ENCODE results near the gene PPFIA3. TPM values are rescaled to one million over a fixed set of nuclear protein-coding genes. Genes with fewer than 3 reads are reported as not detected.

Gene PPFIA3
- total and polyA plus RNA-seq, 2 of the 4 experiments (the other 2 are of a cell fraction), result 0.90 to 2.4 TPM

DNA sequence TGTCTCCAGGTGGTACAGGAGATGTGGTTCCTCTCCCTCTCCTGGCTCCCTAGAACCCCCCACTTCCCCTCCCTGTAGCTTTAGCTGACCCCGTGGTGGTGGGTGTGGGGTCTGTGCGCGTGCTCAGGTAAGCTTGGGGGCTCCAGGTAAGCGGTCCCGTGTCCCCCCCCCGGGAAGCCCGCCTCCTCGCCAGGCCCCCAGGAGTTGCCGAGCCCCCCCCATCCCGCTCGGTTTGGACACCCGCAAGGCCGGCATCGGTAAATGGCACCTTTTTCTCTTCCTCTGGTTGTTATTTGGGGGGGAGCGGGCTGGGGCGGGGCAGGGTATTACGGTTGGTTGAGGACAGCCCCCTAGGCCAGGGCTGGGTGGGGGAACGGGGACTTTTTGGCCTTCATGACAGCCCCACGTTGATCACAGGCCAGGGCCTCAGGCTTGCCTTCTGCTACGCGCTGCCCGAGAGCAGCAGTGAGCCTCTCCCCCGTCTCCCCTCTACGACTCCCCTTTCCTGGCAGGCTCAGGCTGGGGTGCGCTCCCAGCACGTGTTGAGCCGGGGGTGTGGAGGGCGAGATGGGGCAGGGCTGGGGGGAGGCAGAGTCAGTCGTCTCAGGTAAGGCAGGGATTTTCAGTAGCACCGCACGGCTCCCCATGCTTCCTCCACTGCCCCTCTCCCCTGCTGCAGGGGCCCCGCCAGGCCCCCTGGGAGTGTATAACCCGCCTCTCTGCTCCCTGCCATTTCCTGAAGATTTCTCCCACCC lies 15.8 kb upstream of the PPFIA3 start:
- no peaks in the 10 kb centered on the region for H3K9me3 ChIP-seq (ENCODE audit: control insufficient read depth, insufficient read depth, low read length)
- H3K56ac ChIP-seq (ENCODE audit: extremely low read depth, insufficient read depth, low read length), result no peak overlapping the region
- peaks cover 49% of the 10 kb centered on the region for H4K20me1 ChIP-seq (ENCODE audit: insufficient read depth, low read length)
- H3K27ac ChIP-seq (ENCODE audit: insufficient read depth, low read length), result no peak overlapping the region
- no peak overlapping the region for H4K91ac ChIP-seq (ENCODE audit: insufficient read depth, low read depth, low read length)
- in situ Hi-C loops (cut with MboI; ENCODE audit: low sequenced_read_pairs) (no loop called here), intact Hi-C loops (cut with micrococcal nuclease) (no loop called here), dilution Hi-C loops (cut with HindIII; ENCODE audit: low sequenced_read_pairs, unreplicated experiment) (no loop called here)
- H3K79me1 ChIP-seq (ENCODE audit: low read depth in 1 of 2, low read length in 2 of 2), result peaks cover 30 to 58% of the 10 kb centered on the region in 2 experiments
- ChIA-PET CTCF (no interaction called here), POLR2A (ENCODE audit: unreplicated experiment) (no interaction called here)
- H3K4ac ChIP-seq (ENCODE audit: low read depth, low read length), result no peak overlapping the region
- no peak overlapping the region for H4K8ac ChIP-seq (ENCODE audit: low read depth in 2 of 2, low read length in 2 of 2)
- no peak overlapping the region for H3K14ac ChIP-seq (replicated peaks; ENCODE audit: low read depth, low read length)
- H3K9ac ChIP-seq (ENCODE audit: low read depth, low read length), result no peak overlapping the region
- H2AK9ac ChIP-seq (replicated peaks; ENCODE audit: low read depth, low read length, poor library complexity), result no peak overlapping the region
- WGBS, 2 experiments (ENCODE audit: extremely low coverage in 2 of 2, insufficient read length in 1 of 2), result 94% methylated on average over 3 of the region's 33 CpGs; no CpG with 5 or more reads in 1 of the 2 experiments
- H3K4me3 ChIP-seq (ENCODE audit: insufficient read depth, low read depth, low read length), result no peak overlapping the region
- H2BK5ac ChIP-seq (ENCODE audit: low read depth, low read length, poor library complexity, severe bottlenecking), result no peak overlapping the region
- no peaks in the 10 kb centered on the region for H3K27me3 ChIP-seq (ENCODE audit: control insufficient read depth, insufficient read depth, low read length)
- H2BK20ac ChIP-seq (ENCODE audit: low read depth, low read length), result no peak overlapping the region
- no peak overlapping the region for H3K18ac ChIP-seq (ENCODE audit: low read depth, low read length)
- no peak overlapping the region for H2BK15ac ChIP-seq (ENCODE audit: low read depth, low read length)
- H3K9me1 ChIP-seq (ENCODE audit: insufficient read depth, low read length), result no peaks in the 10 kb centered on the region
- no peak overlapping the region for H2AFZ ChIP-seq (replicated peaks; ENCODE audit: low read length, poor library complexity)
- no peak overlapping the region for H4K5ac ChIP-seq (ENCODE audit: low read depth, low read length)
- no peak overlapping the region for H3K4me2 ChIP-seq (ENCODE audit: low read depth, low read length)
- no peak for DNase-seq
- TF ChIP-seq NFE2L2 (IDR thresholded peaks at IDR 0.05; ENCODE audit: low read depth, low read length) (no peak), CTCF (conservative IDR thresholded peaks at IDR 0.05; ENCODE audit: low read depth, low read length) (no peak), RAD21 (IDR thresholded peaks at IDR 0.05; ENCODE audit: low read length) (no peak), FOS (IDR thresholded peaks at IDR 0.05; ENCODE audit: low read depth, low read length) (no peak), MAFK (IDR thresholded peaks at IDR 0.05; ENCODE audit: low read depth, low read length) (no peak), CEBPB (IDR thresholded peaks at IDR 0.05; ENCODE audit: low read depth, low read length) (no peak), MXI1 (IDR thresholded peaks at IDR 0.05; ENCODE audit: borderline replicate concordance, low read depth, low read length) (no peak), RFX5 (IDR thresholded peaks at IDR 0.05; ENCODE audit: low read depth, low read length) (no peak), SMC3 (IDR thresholded peaks at IDR 0.05; ENCODE audit: low read depth, low read length) (no peak), RCOR1 (IDR thresholded peaks at IDR 0.05; ENCODE audit: insufficient replicate concordance, low read length) (no peak), BHLHE40 (IDR thresholded peaks at IDR 0.05; ENCODE audit: low read depth, low read length) (no peak), MAZ (IDR thresholded peaks at IDR 0.05; ENCODE audit: borderline replicate concordance, low read depth, low read length) (no peak), POLR2A (IDR thresholded peaks at IDR 0.05; ENCODE audit: low read depth, low read length) (no peak), ELK1 (IDR thresholded peaks at IDR 0.05; ENCODE audit: borderline replicate concordance, low read depth, low read length) (no peak), CHD1 (IDR thresholded peaks at IDR 0.05; ENCODE audit: low read depth, low read length) (no peak)
- TF ChIP-seq, protein P1, sequence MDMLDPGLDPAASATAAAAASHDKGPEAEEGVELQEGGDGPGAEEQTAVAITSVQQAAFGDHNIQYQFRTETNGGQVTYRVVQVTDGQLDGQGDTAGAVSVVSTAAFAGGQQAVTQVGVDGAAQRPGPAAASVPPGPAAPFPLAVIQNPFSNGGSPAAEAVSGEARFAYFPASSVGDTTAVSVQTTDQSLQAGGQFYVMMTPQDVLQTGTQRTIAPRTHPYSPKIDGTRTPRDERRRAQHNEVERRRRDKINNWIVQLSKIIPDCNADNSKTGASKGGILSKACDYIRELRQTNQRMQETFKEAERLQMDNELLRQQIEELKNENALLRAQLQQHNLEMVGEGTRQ (IDR thresholded peaks at IDR 0.05; ENCODE audit: low read depth, low read length), result no peak
- H3K36me3 ChIP-seq (ENCODE audit: control insufficient read depth, insufficient read depth, low read length), result peaks cover 81% of the 10 kb centered on the region
- no TSS peak for BruUV-seq (replicated peaks)
- H3K23ac ChIP-seq (ENCODE audit: low read depth, low read length), result no peak overlapping the region
- H2BK120ac ChIP-seq (ENCODE audit: low read depth, low read length), result no peak overlapping the region
- no peak overlapping the region for H2AK5ac ChIP-seq (ENCODE audit: low read depth, low read length)
- H3K4me1 ChIP-seq (ENCODE audit: control insufficient read depth, insufficient read depth, low read length), result no peaks in the 10 kb centered on the region
- no peak for ATAC-seq (ENCODE audit: low read depth)
